ENCODE results near the gene ASIC4. TPM values are rescaled to one million over a fixed set of nuclear protein-coding genes. Genes with fewer than 3 reads are reported as not detected.
A peak's percentile ranks its signal among the peaks of the same experiment; 100 is the strongest.

The ASIC4 gene
- total and polyA plus RNA-seq, 2 of the 13 experiments (the other 11 are each of a cell fraction or from before 2014, with no cell fraction given): 0.03 TPM; not detected in 1

GRCh38 chr2:219530048-219530963 lies 16.0 kb downstream of the ASIC4 start (continued):
- TF ChIP-seq CTCF (CRISPR knock-in tag; IDR thresholded peaks at IDR 0.05) (peak; percentile 99), DMTF1 (CRISPR knock-in tag; IDR thresholded peaks at IDR 0.05) (no peak), ZNF441 (CRISPR knock-in tag; IDR thresholded peaks at IDR 0.05; ENCODE audit: borderline replicate concordance) (no peak), RXRB (CRISPR knock-in tag; IDR thresholded peaks at IDR 0.05; ENCODE audit: borderline replicate concordance) (0 out of 2 replicates have a peak, but pooled peaks have one; percentile 31), NFKB2 (CRISPR knock-in tag; IDR thresholded peaks at IDR 0.05; ENCODE audit: borderline replicate concordance) (peak; percentile 86; the same call in 1 of the 2 replicates), ZNF276 (CRISPR knock-in tag; IDR thresholded peaks at IDR 0.05; ENCODE audit: low read depth) (peak; percentile 72; the same call in 1 of the 2 replicates), ZBTB26 (CRISPR knock-in tag; IDR thresholded peaks at IDR 0.05; ENCODE audit: borderline replicate concordance) (0 out of 2 replicates have a peak, but pooled peaks have one; percentile 28), ZNF749 (CRISPR knock-in tag; IDR thresholded peaks at IDR 0.05; ENCODE audit: borderline replicate concordance) (no peak), KDM1A (CRISPR knock-in tag; IDR thresholded peaks at IDR 0.05) (0 out of 2 replicates have a peak, but pooled peaks have one; percentile 15), SP4 (CRISPR knock-in tag; IDR thresholded peaks at IDR 0.05) (peak; percentile 47; the same call in 1 of the 2 replicates), BCL3 (CRISPR knock-in tag; IDR thresholded peaks at IDR 0.05) (0 out of 2 replicates have a peak, but pooled peaks have one; percentile 28), SATB2 (CRISPR knock-in tag; IDR thresholded peaks at IDR 0.05) (no peak), SPEN (CRISPR knock-in tag; IDR thresholded peaks at IDR 0.05; ENCODE audit: low read depth) (0 out of 2 replicates have a peak, but pooled peaks have one; percentile 24), EED (CRISPR knock-in tag; IDR thresholded peaks at IDR 0.05) (peak; percentile 88), ZNF501 (CRISPR knock-in tag; IDR thresholded peaks at IDR 0.05) (peak; percentile 75; the same call in 1 of the 2 replicates), KDM5B (CRISPR knock-in tag; IDR thresholded peaks at IDR 0.05; ENCODE audit: borderline replicate concordance) (peak; percentile 66; the same call in 1 of the 2 replicates)

Measured in HepG2 (cell line).